K562 (cell line): ENCODE data around the gene SUFU. TPM values are rescaled to one million over a fixed set of nuclear protein-coding genes. Genes with fewer than 3 reads are reported as not detected.

Experiments
- JUND ChIP-seq, 2 experiments: IDR thresholded peaks; 2 replicates in 1 of 2; 3 replicates in 1 of 2; pipeline ENCODE4 v1.6.1; 2011; ENCODE audit warnings: borderline replicate concordance in 2 of 2, low read depth in 2 of 2, low read length in 2 of 2, improper control_type of control experiment in 1 of 2, missing biosample characterization in 1 of 2, missing genetic modification characterization in 1 of 2, missing genetic modification reagents in 1 of 2
- NEUROD1 ChIP-seq: fragments of 150-350 bp; IDR thresholded peaks from 2 replicates; pipeline ENCODE4 v1.6.1; 2014; ENCODE audit warnings: borderline replicate concordance, low read length, low read depth; ENCODE audit not compliant: partially characterized antibody
- NFE2 ChIP-seq: IDR thresholded peaks from 2 replicates; pipeline ENCODE4 v1.6.1; 2014; ENCODE audit warnings: antibody characterized with exemption, low read depth
- RBM39 ChIP-seq: fragments of 200-400 bp; formaldehyde crosslinking; optimal IDR thresholded peaks from 2 replicates; pipeline ENCODE3; 2018; ENCODE audit warnings: low read depth, low read length
- SMAD1 ChIP-seq: fragments of 150-350 bp; IDR thresholded peaks from 2 replicates; pipeline ENCODE4 v1.6.1; 2014; ENCODE audit warnings: low read length, low read depth; ENCODE audit not compliant: partially characterized antibody
- SRF ChIP-seq, 2 experiments: fragments of 250-450, 450-650 bp in 1 of 2; sonication (Bioruptor Pico) in 1 of 2; sonication (generic) in 1 of 2; formaldehyde crosslinking; IDR thresholded peaks; 2 replicates each; pipeline versions ENCODE4 v1.5.0 to v1.5.1; 2020 to 2022; ENCODE audit warnings: mild to moderate bottlenecking in 1 of 2, missing genetic modification reagents in 1 of 2
- ZC3H11A ChIP-seq: IDR thresholded peaks from 2 replicates; pipeline ENCODE4 v1.6.1; 2012; ENCODE audit warnings: low read depth, low read length, improper control_type of control experiment
- ZNF146 ChIP-seq: IDR thresholded peaks from one replicate; pipeline ENCODE4 v1.6.1; 2018; ENCODE audit warnings: missing compliant biosample characterization; ENCODE audit not compliant: unreplicated experiment
- ZNF584 ChIP-seq: fragments of 200-800 bp; sonication (Bioruptor generic); IDR thresholded peaks from 2 replicates; pipeline ENCODE4 v1.6.1; 2016; ENCODE audit warnings: low read depth, mild to moderate bottlenecking, missing genetic modification characterization, missing compliant biosample characterization
- ZNF699 ChIP-seq: fragments of 250-450 bp; sonication (Bioruptor Pico); IDR thresholded peaks from 2 replicates; pipeline ENCODE4 v1.8.0; 2021; ENCODE audit warnings: mild to moderate bottlenecking, moderate library complexity; ENCODE audit not compliant: insufficient replicate concordance
- polyA plus RNA-seq, 8 experiments: library from polyadenylated mRNA; depleted of rRNA in 4 of 8; stranded (reverse) in 5 of 8; unstranded in 3 of 8; fragments of >200 nt; fragmentation: Nextera tagmentation in 2 of 8; fragmentation: Illumina TruSeq in 1 of 8; extraction: Ambion mirVana in 2 of 8; extraction: Trizol in 1 of 8; gene quantifications; 2 replicates each; pipeline versions ENCODE4 v1.2.1 to v1.2.3, GENCODE V29; 2011 to 2014; ENCODE audit warnings: inconsistent platforms in 1 of 8, missing spikeins in 1 of 8
- total RNA-seq, 7 experiments: library from RNA; depleted of rRNA in 6 of 7; stranded (reverse); fragments of >200 nt in 6 of 7; fragmentation: Illumina TruSeq in 2 of 7; extraction: Trizol in 2 of 7; gene quantifications; 2 replicates each; pipeline versions ENCODE4 v1.2.1 to v1.2.3, GENCODE V29; 2011 to 2021; ENCODE audit warnings: low replicate concordance in 1 of 7
- TF ChIP-seq, protein P1 (sequence below), 2 experiments: fragments of 450-650 bp in 1 of 2; sonication (generic) in 1 of 2; formaldehyde crosslinking in 1 of 2; IDR thresholded peaks; 2 replicates each; pipeline versions ENCODE4 v1.7.1 to v1.9.0; 2016 to 2022; ENCODE audit warnings: inconsistent platforms in 1 of 2, mild to moderate bottlenecking in 1 of 2, missing genetic modification reagents in 1 of 2
- TF ChIP-seq, protein P2 (sequence below): fragments of 200-800 bp; sonication (Bioruptor generic); IDR thresholded peaks from 2 replicates; pipeline ENCODE4 v1.6.1; 2017; ENCODE audit warnings: missing genetic modification characterization, missing compliant biosample characterization
- TF ChIP-seq, protein P3 (sequence below), 2 experiments: fragments of 450-650 bp in 1 of 2; sonication (generic) in 1 of 2; formaldehyde crosslinking; conservative IDR thresholded peaks; 2 replicates each; pipeline versions ENCODE4 v1.4.0 to v1.8.1; 2020 to 2022; ENCODE audit warnings: mild to moderate bottlenecking in 1 of 2, missing genetic modification reagents in 1 of 2
- TF ChIP-seq, protein P4 (sequence below): sonication (generic); formaldehyde crosslinking; IDR thresholded peaks from 2 replicates; pipeline ENCODE4 v1.8.0; 2022; ENCODE audit warnings: mild to moderate bottlenecking, missing genetic modification reagents

Gene SUFU
- total and polyA plus RNA-seq, 9 of the 15 experiments (the other 6 are each of a cell fraction or from before 2014, with no cell fraction given) = 0.59 to 6.3 (median 0.82) TPM

DNA sequence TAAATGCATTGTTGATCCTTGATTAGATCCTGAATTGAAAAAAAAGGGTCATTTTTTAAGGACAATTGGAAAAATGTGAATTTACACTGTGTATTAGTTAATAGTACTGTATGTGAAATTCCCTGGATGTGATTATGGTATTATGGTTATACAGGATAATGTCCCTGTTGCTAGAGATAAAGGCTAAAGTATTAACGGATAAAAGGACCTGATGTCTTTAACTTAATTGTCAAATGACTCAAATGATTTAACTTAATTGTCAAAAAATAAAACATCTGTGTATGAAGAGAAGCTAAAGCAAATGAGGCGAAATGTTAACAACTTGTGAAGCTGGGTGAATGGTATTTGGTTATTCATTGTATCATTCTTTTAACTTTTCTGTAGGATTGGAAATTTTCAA lies 48.8 kb downstream of the SUFU start (continued):
- TF ChIP-seq, protein P1, sequence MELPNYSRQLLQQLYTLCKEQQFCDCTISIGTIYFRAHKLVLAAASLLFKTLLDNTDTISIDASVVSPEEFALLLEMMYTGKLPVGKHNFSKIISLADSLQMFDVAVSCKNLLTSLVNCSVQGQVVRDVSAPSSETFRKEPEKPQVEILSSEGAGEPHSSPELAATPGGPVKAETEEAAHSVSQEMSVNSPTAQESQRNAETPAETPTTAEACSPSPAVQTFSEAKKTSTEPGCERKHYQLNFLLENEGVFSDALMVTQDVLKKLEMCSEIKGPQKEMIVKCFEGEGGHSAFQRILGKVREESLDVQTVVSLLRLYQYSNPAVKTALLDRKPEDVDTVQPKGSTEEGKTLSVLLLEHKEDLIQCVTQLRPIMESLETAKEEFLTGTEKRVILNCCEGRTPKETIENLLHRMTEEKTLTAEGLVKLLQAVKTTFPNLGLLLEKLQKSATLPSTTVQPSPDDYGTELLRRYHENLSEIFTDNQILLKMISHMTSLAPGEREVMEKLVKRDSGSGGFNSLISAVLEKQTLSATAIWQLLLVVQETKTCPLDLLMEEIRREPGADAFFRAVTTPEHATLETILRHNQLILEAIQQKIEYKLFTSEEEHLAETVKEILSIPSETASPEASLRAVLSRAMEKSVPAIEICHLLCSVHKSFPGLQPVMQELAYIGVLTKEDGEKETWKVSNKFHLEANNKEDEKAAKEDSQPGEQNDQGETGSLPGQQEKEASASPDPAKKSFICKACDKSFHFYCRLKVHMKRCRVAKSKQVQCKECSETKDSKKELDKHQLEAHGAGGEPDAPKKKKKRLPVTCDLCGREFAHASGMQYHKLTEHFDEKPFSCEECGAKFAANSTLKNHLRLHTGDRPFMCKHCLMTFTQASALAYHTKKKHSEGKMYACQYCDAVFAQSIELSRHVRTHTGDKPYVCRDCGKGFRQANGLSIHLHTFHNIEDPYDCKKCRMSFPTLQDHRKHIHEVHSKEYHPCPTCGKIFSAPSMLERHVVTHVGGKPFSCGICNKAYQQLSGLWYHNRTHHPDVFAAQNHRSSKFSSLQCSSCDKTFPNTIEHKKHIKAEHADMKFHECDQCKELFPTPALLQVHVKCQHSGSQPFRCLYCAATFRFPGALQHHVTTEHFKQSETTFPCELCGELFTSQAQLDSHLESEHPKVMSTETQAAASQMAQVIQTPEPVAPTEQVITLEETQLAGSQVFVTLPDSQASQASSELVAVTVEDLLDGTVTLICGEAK (IDR thresholded peaks at IDR 0.05) = no peak
- TF ChIP-seq, protein P1 (CRISPR knock-in tag; IDR thresholded peaks at IDR 0.05) = no peak
- TF ChIP-seq ZNF584 (CRISPR knock-in tag) = no peak
- TF ChIP-seq ZNF699 (CRISPR knock-in tag) = no peak
- TF ChIP-seq RBM39 = no peak
- TF ChIP-seq ZC3H11A = no peak
- TF ChIP-seq SRF (CRISPR knock-in tag; IDR thresholded peaks at IDR 0.05) = no peak
- TF ChIP-seq, protein P2, sequence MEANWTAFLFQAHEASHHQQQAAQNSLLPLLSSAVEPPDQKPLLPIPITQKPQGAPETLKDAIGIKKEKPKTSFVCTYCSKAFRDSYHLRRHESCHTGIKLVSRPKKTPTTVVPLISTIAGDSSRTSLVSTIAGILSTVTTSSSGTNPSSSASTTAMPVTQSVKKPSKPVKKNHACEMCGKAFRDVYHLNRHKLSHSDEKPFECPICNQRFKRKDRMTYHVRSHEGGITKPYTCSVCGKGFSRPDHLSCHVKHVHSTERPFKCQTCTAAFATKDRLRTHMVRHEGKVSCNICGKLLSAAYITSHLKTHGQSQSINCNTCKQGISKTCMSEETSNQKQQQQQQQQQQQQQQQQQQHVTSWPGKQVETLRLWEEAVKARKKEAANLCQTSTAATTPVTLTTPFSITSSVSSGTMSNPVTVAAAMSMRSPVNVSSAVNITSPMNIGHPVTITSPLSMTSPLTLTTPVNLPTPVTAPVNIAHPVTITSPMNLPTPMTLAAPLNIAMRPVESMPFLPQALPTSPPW (CRISPR knock-in tag) = no peak
- TF ChIP-seq, protein P3, sequence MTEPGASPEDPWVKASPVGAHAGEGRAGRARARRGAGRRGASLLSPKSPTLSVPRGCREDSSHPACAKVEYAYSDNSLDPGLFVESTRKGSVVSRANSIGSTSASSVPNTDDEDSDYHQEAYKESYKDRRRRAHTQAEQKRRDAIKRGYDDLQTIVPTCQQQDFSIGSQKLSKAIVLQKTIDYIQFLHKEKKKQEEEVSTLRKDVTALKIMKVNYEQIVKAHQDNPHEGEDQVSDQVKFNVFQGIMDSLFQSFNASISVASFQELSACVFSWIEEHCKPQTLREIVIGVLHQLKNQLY (CRISPR knock-in tag; conservative IDR thresholded peaks at IDR 0.05) = no peak
- TF ChIP-seq, protein P4, sequence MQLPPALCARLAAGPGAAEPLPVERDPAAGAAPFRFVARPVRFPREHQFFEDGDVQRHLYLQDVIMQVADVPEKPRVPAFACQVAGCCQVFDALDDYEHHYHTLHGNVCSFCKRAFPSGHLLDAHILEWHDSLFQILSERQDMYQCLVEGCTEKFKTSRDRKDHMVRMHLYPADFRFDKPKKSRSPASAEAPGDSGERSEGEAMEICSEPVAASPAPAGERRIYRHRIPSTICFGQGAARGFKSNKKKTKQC (CRISPR knock-in tag) = no peak
- no peak for TF ChIP-seq NEUROD1
- TF ChIP-seq JUND (IDR thresholded peaks at IDR 0.05; ENCODE audit: borderline replicate concordance, low read depth, low read length) = no peak
- no peak for TF ChIP-seq JUND (tag; IDR thresholded peaks at IDR 0.05; ENCODE audit: borderline replicate concordance, low read depth, low read length)
- no peak for TF ChIP-seq NFE2
- TF ChIP-seq ZNF146 (CRISPR knock-in tag) = no peak
- TF ChIP-seq SMAD1 = no peak
